ENCODE measurements around the gene CDH15. TPM values are rescaled to one million over a fixed set of nuclear protein-coding genes. Genes with fewer than 3 reads are reported as not detected.

CDH15 gene
- total and polyA plus RNA-seq, 2 of the 13 experiments (the other 11 are each of a cell fraction or from before 2014, with no cell fraction given): 0.74 to 2.2 TPM

- peak; percentile 94 for TF ChIP-seq THRA (CRISPR knock-in tag; IDR thresholded peaks at IDR 0.05; ENCODE audit: borderline replicate concordance)
- TF ChIP-seq HIC2 (CRISPR knock-in tag; IDR thresholded peaks at IDR 0.05; ENCODE audit: low read depth): peak; percentile 89
- TF ChIP-seq PHF21A (CRISPR knock-in tag; IDR thresholded peaks at IDR 0.05): peak; percentile 74; the same call in 1 of the 2 replicates
- TF ChIP-seq ATF2 (CRISPR knock-in tag; IDR thresholded peaks at IDR 0.05): 0 out of 2 replicates have a peak, but pooled peaks have one; percentile 44
- no peak for TF ChIP-seq JUND (CRISPR knock-in tag; IDR thresholded peaks at IDR 0.05)
- no peak for TF ChIP-seq ZNF547 (CRISPR knock-in tag; IDR thresholded peaks at IDR 0.05)
- TF ChIP-seq ARNTL (CRISPR knock-in tag; IDR thresholded peaks at IDR 0.05): 0 out of 2 replicates have a peak, but pooled peaks have one; percentile 49
- TF ChIP-seq ZNF207 (IDR thresholded peaks at IDR 0.05; ENCODE audit: borderline replicate concordance): no peak
- no peak for TF ChIP-seq SMARCE1 (IDR thresholded peaks at IDR 0.05; ENCODE audit: borderline replicate concordance)
- TF ChIP-seq ISL2 (CRISPR knock-in tag; IDR thresholded peaks at IDR 0.05): peak; percentile 66
- TF ChIP-seq ZBTB38 (CRISPR knock-in tag; IDR thresholded peaks at IDR 0.05): 0 out of 2 replicates have a peak, but pooled peaks have one; percentile 31
- TF ChIP-seq ZNF878 (CRISPR knock-in tag; IDR thresholded peaks at IDR 0.05): no peak
- TF ChIP-seq CENPX (CRISPR knock-in tag; IDR thresholded peaks at IDR 0.05): no peak
- TF ChIP-seq ZSCAN30 (CRISPR knock-in tag; IDR thresholded peaks at IDR 0.05): no peak
- TF ChIP-seq LCORL (IDR thresholded peaks at IDR 0.05): peak; percentile 50; the same call in 1 of the 2 replicates
- peak; percentile 82 for TF ChIP-seq LCORL (CRISPR knock-in tag; IDR thresholded peaks at IDR 0.05)
- peak; percentile 80 for TF ChIP-seq MED1 (CRISPR knock-in tag; IDR thresholded peaks at IDR 0.05)
- TF ChIP-seq KLF16 (CRISPR knock-in tag; IDR thresholded peaks at IDR 0.05): peak in 1 of 2 experiments; percentile 57; a peak in 1 of 4 replicates
- TF ChIP-seq ZNF792 (CRISPR knock-in tag; IDR thresholded peaks at IDR 0.05): 0 out of 2 replicates have a peak, but pooled peaks have one; percentile 63
- TF ChIP-seq ARID4A (CRISPR knock-in tag; IDR thresholded peaks at IDR 0.05; ENCODE audit: borderline replicate concordance): peak; percentile 72; the same call in 1 of the 2 replicates
- 0 out of 2 replicates have a peak, but pooled peaks have one; percentile 27 for TF ChIP-seq PHF20 (CRISPR knock-in tag; IDR thresholded peaks at IDR 0.05)
- peak; percentile 74 for TF ChIP-seq MIXL1 (CRISPR knock-in tag; IDR thresholded peaks at IDR 0.05)
- TF ChIP-seq HES4 (CRISPR knock-in tag; IDR thresholded peaks at IDR 0.05; ENCODE audit: borderline replicate concordance): no peak
- peak; percentile 66; the same call in 1 of the 2 replicates for TF ChIP-seq ZNF644 (CRISPR knock-in tag; IDR thresholded peaks at IDR 0.05; ENCODE audit: low read depth)
- TF ChIP-seq KDM4B (CRISPR knock-in tag; IDR thresholded peaks at IDR 0.05): peak; percentile 44; the same call in 1 of the 2 replicates
Measured at GRCh38 chr16:89232107-89232506, 60.6 kb downstream of the CDH15 start (continued).
